GM13977 (cell line): ENCODE results near the gene RANGAP1.
A peak's percentile ranks its signal among the peaks of the same experiment; 100 is the strongest.
"Not testable (repeated sequence)": the region's sequence is repeated elsewhere in the genome, so short reads cannot be mapped to it uniquely, and the experiment has no call there.

Source experiments
- DNase-seq: peaks from one replicate; pipeline ENCODE4 v3.0.0; 2012; ENCODE audit warnings: low spot score
- in situ Hi-C: fragments of 300-500 bp; cut with MboI; formaldehyde crosslinking; loops from one replicate; pipeline ENCODE4 v1.12.0; 2022; ENCODE audit warnings: low sequenced_read_pairs, low pct_unique_long_range_greater_than_20kb, mixed read lengths, inconsistent platforms; ENCODE audit not compliant: unreplicated experiment
- TF ChIP-seq, protein P1 (sequence below): IDR thresholded peaks from 2 replicates; pipeline ENCODE4 v1.5.1; 2012; ENCODE audit warnings: mild to moderate bottlenecking, control low read depth; ENCODE audit not compliant: insufficient read depth; ENCODE audit errors: extremely low read depth, missing control alignments

Gene RANGAP1

DNA sequence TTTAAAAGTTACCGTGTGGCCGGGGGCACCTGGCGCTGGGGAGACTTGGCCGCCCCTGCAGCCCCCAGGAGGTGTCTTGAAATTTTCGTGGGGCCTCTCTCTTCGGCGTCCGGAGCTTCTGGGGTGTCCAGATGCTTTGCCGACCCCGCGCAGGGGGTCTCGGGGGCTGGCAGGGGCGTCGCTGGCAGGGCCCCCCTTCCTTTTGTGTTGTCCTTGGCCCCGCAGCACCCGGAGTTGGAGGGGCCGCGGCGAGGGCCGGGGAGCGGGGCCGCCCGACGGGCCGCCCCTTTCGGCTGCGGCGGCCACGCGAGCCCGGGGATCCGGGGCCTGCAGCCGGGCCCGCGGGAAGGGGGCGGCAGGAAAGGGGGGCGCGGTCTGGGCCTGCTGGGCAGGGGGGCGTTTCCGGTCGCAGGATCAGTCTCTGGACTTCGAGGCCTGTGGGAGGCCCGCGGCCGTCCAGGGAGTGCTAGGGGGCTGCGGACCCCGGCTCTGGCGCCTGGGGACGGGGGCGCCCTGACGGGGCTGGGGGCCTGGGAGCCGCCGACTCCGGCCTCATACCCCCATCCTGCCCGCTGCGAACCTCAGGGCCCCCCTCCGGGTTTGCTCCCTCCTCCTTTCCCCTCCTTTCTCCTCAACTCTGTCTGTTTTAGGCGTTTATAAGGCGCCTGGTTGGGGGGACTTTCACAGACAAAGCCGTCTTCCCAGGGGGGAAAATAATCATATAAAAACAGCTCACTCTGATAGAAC is 16.2 kb upstream of the RANGAP1 start:
- in situ Hi-C loops = no loop called here
- TF ChIP-seq, protein P1, sequence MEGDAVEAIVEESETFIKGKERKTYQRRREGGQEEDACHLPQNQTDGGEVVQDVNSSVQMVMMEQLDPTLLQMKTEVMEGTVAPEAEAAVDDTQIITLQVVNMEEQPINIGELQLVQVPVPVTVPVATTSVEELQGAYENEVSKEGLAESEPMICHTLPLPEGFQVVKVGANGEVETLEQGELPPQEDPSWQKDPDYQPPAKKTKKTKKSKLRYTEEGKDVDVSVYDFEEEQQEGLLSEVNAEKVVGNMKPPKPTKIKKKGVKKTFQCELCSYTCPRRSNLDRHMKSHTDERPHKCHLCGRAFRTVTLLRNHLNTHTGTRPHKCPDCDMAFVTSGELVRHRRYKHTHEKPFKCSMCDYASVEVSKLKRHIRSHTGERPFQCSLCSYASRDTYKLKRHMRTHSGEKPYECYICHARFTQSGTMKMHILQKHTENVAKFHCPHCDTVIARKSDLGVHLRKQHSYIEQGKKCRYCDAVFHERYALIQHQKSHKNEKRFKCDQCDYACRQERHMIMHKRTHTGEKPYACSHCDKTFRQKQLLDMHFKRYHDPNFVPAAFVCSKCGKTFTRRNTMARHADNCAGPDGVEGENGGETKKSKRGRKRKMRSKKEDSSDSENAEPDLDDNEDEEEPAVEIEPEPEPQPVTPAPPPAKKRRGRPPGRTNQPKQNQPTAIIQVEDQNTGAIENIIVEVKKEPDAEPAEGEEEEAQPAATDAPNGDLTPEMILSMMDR = no peak
- peak; percentile 53 for DNase-seq

DNA sequence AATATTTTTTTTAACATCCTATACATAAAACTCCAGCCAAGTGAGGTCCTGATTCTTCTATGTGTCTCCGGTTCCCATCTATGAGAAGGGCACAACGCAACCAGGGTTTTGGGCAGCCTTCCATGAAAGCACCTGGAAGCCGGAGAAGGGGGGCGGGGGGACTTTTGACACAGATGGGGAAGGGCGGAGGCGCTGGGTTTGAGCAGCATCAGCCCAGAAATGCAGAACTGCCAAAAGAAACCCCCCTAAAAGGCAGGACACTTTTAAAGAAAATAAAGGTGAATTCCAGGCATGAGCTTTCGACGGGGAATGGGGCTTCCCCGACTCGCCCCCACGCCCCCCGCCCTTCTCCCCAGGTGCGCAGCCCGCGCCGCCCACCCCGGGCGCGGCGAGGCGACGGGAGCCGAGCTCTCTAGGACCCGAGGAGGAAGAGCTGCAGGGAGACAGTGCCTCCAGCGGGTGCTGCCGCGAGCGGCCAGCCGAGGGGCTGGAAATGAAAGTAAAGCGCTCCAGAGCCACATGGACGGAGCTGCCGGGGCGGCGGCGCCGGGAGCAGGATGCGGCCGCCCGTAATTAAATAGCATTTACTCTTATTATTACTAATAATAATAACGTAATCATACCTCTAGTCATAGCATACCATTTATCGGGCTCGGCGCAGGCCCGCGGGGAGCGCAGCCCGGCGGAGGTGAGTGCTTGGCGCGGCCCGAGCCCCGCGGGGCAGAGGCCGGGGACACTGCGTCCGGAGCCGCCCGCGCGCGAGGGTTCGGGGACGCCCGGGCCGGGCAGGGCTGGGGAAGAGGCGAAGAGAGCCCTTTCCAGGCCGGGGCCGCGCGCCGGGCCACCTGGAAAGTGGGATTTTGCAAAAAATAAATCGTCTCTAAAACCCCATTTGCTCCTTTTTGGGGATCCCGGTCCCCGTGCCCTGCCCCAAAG is 15.4 kb upstream of the RANGAP1 start, which contains the start of gene ZC3H7B:
Gene ZC3H7B, plus strand, starts transcription at position 441 of the 936 bp plus-strand sequence. CDS start 19,136 bp downstream, outside the sequence.
- TF ChIP-seq, protein P1 = peak; percentile 63
- peak; percentile 98 for DNase-seq
- in situ Hi-C loops = no loop called here

GRCh38 chr22:41300661-41301060 is 14.7 kb upstream of the RANGAP1 start:
- in situ Hi-C loops = no loop called here
- DNase-seq = no peak
- TF ChIP-seq, protein P1 = no peak

DNA sequence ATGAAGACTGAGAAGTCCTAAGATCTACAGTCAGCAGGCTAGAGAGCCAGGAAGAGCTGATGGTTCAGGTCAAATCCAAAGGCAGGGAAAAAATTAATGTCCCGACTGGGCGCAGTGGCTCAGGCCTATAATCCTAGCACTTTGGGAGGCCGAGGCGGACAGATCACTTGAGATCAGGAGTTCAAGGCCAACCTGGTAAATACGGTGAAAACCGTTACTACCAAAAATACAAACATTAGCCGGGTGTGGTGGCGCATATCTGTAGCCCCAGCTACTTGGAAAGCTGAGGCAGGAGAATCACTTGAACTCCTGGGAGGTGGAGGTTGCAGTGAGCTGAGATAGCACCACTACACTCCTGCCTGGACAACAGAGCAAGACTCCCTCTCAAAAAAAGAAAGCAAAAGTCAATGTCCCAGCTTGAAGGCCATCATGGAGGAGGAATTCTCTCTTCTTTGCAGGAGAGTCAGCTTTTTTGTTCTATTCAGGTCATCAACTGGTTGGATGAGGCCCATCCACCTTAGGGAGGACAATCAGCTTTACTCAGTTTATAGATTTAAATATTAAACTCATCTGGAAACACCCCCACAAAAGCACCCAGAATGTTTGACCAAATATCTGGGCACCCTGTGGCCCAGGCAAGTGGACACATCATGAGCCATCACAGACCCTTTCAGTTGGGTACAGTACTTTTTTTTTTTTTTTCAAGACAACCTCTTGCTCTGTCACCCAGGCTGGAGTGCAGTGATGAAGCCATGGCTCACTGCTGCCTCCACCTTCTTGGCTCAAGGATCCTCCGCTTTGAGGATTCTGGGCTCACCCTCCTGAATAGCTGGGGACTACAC is 11.1 kb upstream of the RANGAP1 start:
- in situ Hi-C loops = no loop called here
- TF ChIP-seq, protein P1 = no peak

GRCh38 chr22:41294816-41295215 is 8.8 kb upstream of the RANGAP1 start:
- in situ Hi-C loops, DNase-seq: not testable (repeated sequence)

More for the DNA sequence above, 11.1 kb upstream of the RANGAP1 start:
- no peak for DNase-seq

DNA sequence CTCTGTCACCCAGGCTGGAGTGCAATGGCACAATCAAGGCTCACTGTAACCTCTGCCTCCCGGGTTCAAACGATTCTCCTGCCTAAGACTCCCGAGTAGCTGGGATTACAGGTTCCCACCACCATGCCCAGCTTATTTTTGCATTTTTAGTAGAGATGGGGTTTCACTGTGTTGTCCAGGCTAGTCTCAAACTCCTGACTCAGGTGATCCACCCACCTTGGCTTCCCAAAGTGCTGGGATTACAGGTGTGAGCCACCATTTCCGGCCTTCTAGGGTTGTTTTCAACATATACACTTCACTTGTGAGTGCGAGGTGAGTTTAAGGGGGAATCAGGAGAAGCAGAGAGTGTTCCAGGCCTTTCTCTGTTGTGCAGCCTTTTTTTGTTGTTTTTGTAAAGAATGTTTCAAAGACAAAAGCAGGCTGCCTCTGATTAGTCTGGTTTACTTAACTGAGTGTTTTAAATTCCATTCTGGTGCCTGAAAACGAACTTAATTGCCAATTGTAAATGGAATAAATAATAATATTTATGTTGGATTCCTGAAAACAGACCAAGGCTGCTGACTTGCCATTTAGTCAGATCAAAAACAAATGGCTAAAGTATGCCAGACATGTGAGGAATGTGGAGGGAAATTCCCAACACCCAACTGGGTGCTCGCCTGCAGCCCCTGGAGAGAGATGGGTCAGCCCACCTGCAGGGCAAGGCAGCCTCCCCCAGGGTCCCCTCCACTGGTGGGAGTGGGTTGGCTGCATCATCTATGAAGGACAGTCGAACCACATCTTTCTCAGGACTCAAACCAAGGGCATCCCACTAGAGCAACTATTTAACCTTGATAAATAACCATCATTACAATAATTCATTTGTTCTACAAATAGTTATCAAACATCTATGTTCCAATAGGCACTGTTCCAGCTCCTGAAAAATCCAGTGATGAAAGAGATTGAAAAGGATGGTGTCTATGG is 4.6 kb upstream of the RANGAP1 start:
- TF ChIP-seq, protein P1 = no peak
- DNase-seq = no peak
- in situ Hi-C loops = no loop called here
